Neural cell (in vitro differentiated cells): ENCODE measurements around the gene TM9SF1. TPM values are rescaled to one million over a fixed set of nuclear protein-coding genes. Genes with fewer than 3 reads are reported as not detected.
A peak's percentile ranks its signal among the peaks of the same experiment; 100 is the strongest.

Source experiments
- H2AFZ ChIP-seq: fragments of 200-600, 300-800 bp; sonication (generic), shearing (Covaris generic); 2 replicates; pipeline ENCODE4 v1.6.0; 2014; ENCODE audit warnings: low read depth, mild to moderate bottlenecking, antibody characterized with exemption, low read length, moderate library complexity
- H3F3A ChIP-seq: fragments of 200-600 bp; shearing (Covaris generic); 2 replicates; pipeline ENCODE4 v1.6.1; 2016; ENCODE audit warnings: mild to moderate bottlenecking, moderate library complexity, mixed read lengths, antibody characterized with exemption, low read length; ENCODE audit not compliant: insufficient read depth, poor library complexity, severe bottlenecking
- H3K27ac ChIP-seq: fragments of 200-600, 300-800 bp; sonication (generic), shearing (Covaris generic); 2 replicates; pipeline ENCODE4 v1.5.1; 2014; ENCODE audit warnings: mild to moderate bottlenecking, low read length, moderate library complexity
- H3K27me3 ChIP-seq: fragments of 300-800, 200-600 bp; sonication (generic), shearing (Covaris generic); 2 replicates; pipeline ENCODE4 v1.6.0; 2014; ENCODE audit warnings: mild to moderate bottlenecking, low read depth, low read length, moderate library complexity; ENCODE audit not compliant: insufficient read depth
- H3K36me3 ChIP-seq: fragments of 300-800, 200-600 bp; sonication (generic), shearing (Covaris generic); 2 replicates; pipeline ENCODE4 v1.5.1; 2014; ENCODE audit warnings: mild to moderate bottlenecking, antibody characterized with exemption, low read length, moderate library complexity; ENCODE audit not compliant: insufficient read depth
- H3K4me2 ChIP-seq: fragments of 300-800, 200-600 bp; sonication (generic), shearing (Covaris generic); 2 replicates; pipeline ENCODE4 v1.6.0; 2014; ENCODE audit warnings: mild to moderate bottlenecking, low read length
- H3K4me3 ChIP-seq: fragments of 300-800, 200-600 bp; sonication (generic), shearing (Covaris generic); 2 replicates; pipeline ENCODE4 v1.5.1; 2014; ENCODE audit warnings: mild to moderate bottlenecking, low read length, moderate library complexity
- H3K79me2 ChIP-seq: fragments of 200-600 bp; shearing (Covaris generic); replicated peaks from 2 replicates; pipeline ENCODE4 v1.6.0; 2014; ENCODE audit warnings: mild to moderate bottlenecking, low read length, moderate library complexity; ENCODE audit not compliant: insufficient read depth
- H3K9ac ChIP-seq: fragments of 300-800, 200-600 bp; sonication (generic), shearing (Covaris generic); 2 replicates; pipeline ENCODE4 v1.6.1; 2016; ENCODE audit warnings: mild to moderate bottlenecking, low read length, mixed read lengths
- H3K9me2 ChIP-seq: fragments of 200-600 bp; shearing (Covaris generic); 2 replicates; pipeline ENCODE4 v1.6.1; 2016; ENCODE audit warnings: mild to moderate bottlenecking, low read length, mixed read lengths; ENCODE audit not compliant: insufficient read depth
- H3K9me3 ChIP-seq: fragments of 200-600, 300-800 bp; sonication (generic), shearing (Covaris generic); 2 replicates; pipeline ENCODE4 v1.6.1; 2016; ENCODE audit warnings: mild to moderate bottlenecking, mixed run types, low read length, moderate library complexity, mixed read lengths
- H4K20me1 ChIP-seq: fragments of 200-600 bp; shearing (Covaris generic); 2 replicates; pipeline ENCODE4 v1.6.1; 2016; ENCODE audit warnings: mild to moderate bottlenecking, mixed run types; ENCODE audit not compliant: insufficient read depth
- CTCF ChIP-seq: fragments of 450-650 bp; IDR thresholded peaks from 2 replicates; pipeline ENCODE4 v1.5.1; 2014; ENCODE audit warnings: antibody characterized with exemption, mild to moderate bottlenecking, moderate library complexity; ENCODE audit not compliant: poor library complexity, severe bottlenecking
- EP300 ChIP-seq: fragments of 450-650 bp; conservative IDR thresholded peaks from 2 replicates; pipeline ENCODE4 v1.6.1; 2014; ENCODE audit warnings: antibody characterized with exemption, mild to moderate bottlenecking, moderate library complexity; ENCODE audit not compliant: poor library complexity, severe bottlenecking
- EZH2 ChIP-seq: fragments of 200-600, 300-800 bp; shearing (Covaris generic), sonication (generic); IDR thresholded peaks from 2 replicates; pipeline ENCODE4 v1.6.1; 2014; ENCODE audit warnings: antibody characterized with exemption, low read length, borderline replicate concordance, mild to moderate bottlenecking; ENCODE audit not compliant: insufficient read depth, poor library complexity, severe bottlenecking
- MXI1 ChIP-seq: fragments of 450-650 bp; conservative IDR thresholded peaks from 2 replicates; pipeline ENCODE4 v1.6.1; 2014; ENCODE audit warnings: antibody characterized with exemption, mild to moderate bottlenecking; ENCODE audit not compliant: poor library complexity, severe bottlenecking
- POLR2AphosphoS5 ChIP-seq: IDR thresholded peaks from 2 replicates; pipeline ENCODE4 v1.6.1; 2012
- RAD21 ChIP-seq: fragments of 450-650 bp; conservative IDR thresholded peaks from 2 replicates; pipeline ENCODE4 v1.6.1; 2014; ENCODE audit warnings: antibody characterized with exemption, mild to moderate bottlenecking, moderate library complexity
- REST ChIP-seq: IDR thresholded peaks from 2 replicates; pipeline ENCODE4 v1.6.1; 2012; ENCODE audit warnings: borderline replicate concordance
- SMC3 ChIP-seq: fragments of 450-650 bp; conservative IDR thresholded peaks from 2 replicates; pipeline ENCODE4 v1.6.1; 2014; ENCODE audit warnings: antibody characterized with exemption, mild to moderate bottlenecking, moderate library complexity; ENCODE audit not compliant: poor library complexity
- TAF1 ChIP-seq: IDR thresholded peaks from 2 replicates; pipeline ENCODE4 v1.6.1; 2012; ENCODE audit warnings: low read depth
- polyA plus RNA-seq: library from polyadenylated mRNA; depleted of rRNA; stranded (reverse); fragments of >200 nt; gene quantifications from 2 replicates; pipeline ENCODE4 v1.2.3, GENCODE V29; 2014

Gene TM9SF1
- polyA plus RNA-seq, 1 donor from 2014 or later = 25.1 TPM

- H3K4me3 ChIP-seq = peak overlapping the region; percentile 79
- H2AFZ ChIP-seq = peak overlapping the region; percentile 34
- peaks cover 5% of the 10 kb centered on the region for H4K20me1 ChIP-seq
- peaks cover 21% of the 10 kb centered on the region for H3K79me2 ChIP-seq
- H3K4me2 ChIP-seq = peak overlapping the region; percentile 93
- no peaks in the 10 kb centered on the region for H3K9me2 ChIP-seq
- peaks cover 16% of the 10 kb centered on the region for H3K36me3 ChIP-seq
- H3K9me3 ChIP-seq = no peaks in the 10 kb centered on the region
- TF ChIP-seq RAD21 (no peak), CTCF (peak; percentile 65)
- H3K27ac ChIP-seq = peak overlapping the region; percentile 95
- peak overlapping the region; percentile 85 for H3K9ac ChIP-seq
- peaks cover 5% of the 10 kb centered on the region for H3F3A ChIP-seq
- H3K27me3 ChIP-seq = no peaks in the 10 kb centered on the region
Observed at GRCh38 chr14:24241829-24242443, 46.7 kb upstream of the TM9SF1 start.

GRCh38 chr14:24240110-24240918 is 45.1 kb upstream of the TM9SF1 start:
- H3K36me3 ChIP-seq = peaks cover 16% of the 10 kb centered on the region
- H4K20me1 ChIP-seq = peaks cover 5% of the 10 kb centered on the region
- no peak for TF ChIP-seq EP300
- TF ChIP-seq POLR2AphosphoS5 = no peak
- TF ChIP-seq REST = no peak
- no peak for TF ChIP-seq RAD21
- no peak for TF ChIP-seq EZH2
- TF ChIP-seq TAF1 = no peak
- TF ChIP-seq SMC3 = no peak
- no peak for TF ChIP-seq CTCF
- TF ChIP-seq MXI1 = no peak
- H3K9me2 ChIP-seq = no peaks in the 10 kb centered on the region
- H3K27ac ChIP-seq = no peak overlapping the region
- no peaks in the 10 kb centered on the region for H3K9me3 ChIP-seq
- H3K4me2 ChIP-seq = peak overlapping the region; percentile 41
- H3F3A ChIP-seq = peaks cover 5% of the 10 kb centered on the region
- H3K79me2 ChIP-seq = peaks cover 21% of the 10 kb centered on the region
- H2AFZ ChIP-seq = no peak overlapping the region
- H3K27me3 ChIP-seq = no peaks in the 10 kb centered on the region
- H3K9ac ChIP-seq = no peak overlapping the region
- peak overlapping the region; percentile 79 for H3K4me3 ChIP-seq
